Measurements from ENCODE around the gene LRR1.
A peak's percentile ranks its signal among the peaks of the same experiment; 100 is the strongest.

The LRR1 gene

GRCh38 chr14:49598485-49599300 lies at the start of gene LRR1 (continued):
- no peak for TF ChIP-seq GLIS1 (tag by site-specific recombination; IDR thresholded peaks at IDR 0.05)
- peak; percentile 88; the same call in 1 of the 2 replicates for TF ChIP-seq ZNF501 (tag by site-specific recombination; IDR thresholded peaks at IDR 0.05)
- 0 out of 2 replicates have a peak, but pooled peaks have one; percentile 15 for TF ChIP-seq REPIN1 (tag by site-specific recombination; IDR thresholded peaks at IDR 0.05; ENCODE audit: low read depth)
- TF ChIP-seq OVOL3 (tag by site-specific recombination; IDR thresholded peaks at IDR 0.05) = no peak
- no peak for TF ChIP-seq ZNF175 (tag by site-specific recombination; IDR thresholded peaks at IDR 0.05)
- TF ChIP-seq, protein P1, sequence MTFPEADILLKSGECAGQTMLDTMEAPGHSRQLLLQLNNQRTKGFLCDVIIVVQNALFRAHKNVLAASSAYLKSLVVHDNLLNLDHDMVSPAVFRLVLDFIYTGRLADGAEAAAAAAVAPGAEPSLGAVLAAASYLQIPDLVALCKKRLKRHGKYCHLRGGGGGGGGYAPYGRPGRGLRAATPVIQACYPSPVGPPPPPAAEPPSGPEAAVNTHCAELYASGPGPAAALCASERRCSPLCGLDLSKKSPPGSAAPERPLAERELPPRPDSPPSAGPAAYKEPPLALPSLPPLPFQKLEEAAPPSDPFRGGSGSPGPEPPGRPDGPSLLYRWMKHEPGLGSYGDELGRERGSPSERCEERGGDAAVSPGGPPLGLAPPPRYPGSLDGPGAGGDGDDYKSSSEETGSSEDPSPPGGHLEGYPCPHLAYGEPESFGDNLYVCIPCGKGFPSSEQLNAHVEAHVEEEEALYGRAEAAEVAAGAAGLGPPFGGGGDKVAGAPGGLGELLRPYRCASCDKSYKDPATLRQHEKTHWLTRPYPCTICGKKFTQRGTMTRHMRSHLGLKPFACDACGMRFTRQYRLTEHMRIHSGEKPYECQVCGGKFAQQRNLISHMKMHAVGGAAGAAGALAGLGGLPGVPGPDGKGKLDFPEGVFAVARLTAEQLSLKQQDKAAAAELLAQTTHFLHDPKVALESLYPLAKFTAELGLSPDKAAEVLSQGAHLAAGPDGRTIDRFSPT (tag by site-specific recombination; IDR thresholded peaks at IDR 0.05) = 0 out of 2 replicates have a peak, but pooled peaks have one; percentile 34
- no peak for TF ChIP-seq ZNF707 (tag by site-specific recombination; IDR thresholded peaks at IDR 0.05)
- 0 out of 2 replicates have a peak, but pooled peaks have one; percentile 16 for TF ChIP-seq ZSCAN30 (tag by site-specific recombination; IDR thresholded peaks at IDR 0.05)
- no peak for TF ChIP-seq ZNF701 (tag by site-specific recombination; IDR thresholded peaks at IDR 0.05)
- TF ChIP-seq ZNF514 (tag by site-specific recombination; IDR thresholded peaks at IDR 0.05) = no peak
- no peak for TF ChIP-seq MEIS1 (CRISPR knock-in tag; IDR thresholded peaks at IDR 0.05; ENCODE audit: borderline replicate concordance)
- TF ChIP-seq, protein P2, sequence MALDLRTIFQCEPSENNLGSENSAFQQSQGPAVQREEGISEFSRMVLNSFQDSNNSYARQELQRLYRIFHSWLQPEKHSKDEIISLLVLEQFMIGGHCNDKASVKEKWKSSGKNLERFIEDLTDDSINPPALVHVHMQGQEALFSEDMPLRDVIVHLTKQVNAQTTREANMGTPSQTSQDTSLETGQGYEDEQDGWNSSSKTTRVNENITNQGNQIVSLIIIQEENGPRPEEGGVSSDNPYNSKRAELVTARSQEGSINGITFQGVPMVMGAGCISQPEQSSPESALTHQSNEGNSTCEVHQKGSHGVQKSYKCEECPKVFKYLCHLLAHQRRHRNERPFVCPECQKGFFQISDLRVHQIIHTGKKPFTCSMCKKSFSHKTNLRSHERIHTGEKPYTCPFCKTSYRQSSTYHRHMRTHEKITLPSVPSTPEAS (tag by site-specific recombination; IDR thresholded peaks at IDR 0.05) = peak; percentile 13; the same call in 1 of the 2 replicates
- 0 out of 2 replicates have a peak, but pooled peaks have one; percentile 9 for TF ChIP-seq ZNF704 (tag by site-specific recombination; IDR thresholded peaks at IDR 0.05)
- no peak for TF ChIP-seq KLF7 (tag by site-specific recombination; IDR thresholded peaks at IDR 0.05; ENCODE audit: borderline replicate concordance)
- no peak for TF ChIP-seq BCL11B (tag by site-specific recombination; IDR thresholded peaks at IDR 0.05; ENCODE audit: low read depth)
- no peak; the same call in 1 of the 2 replicates for TF ChIP-seq ZNF692 (tag by site-specific recombination; IDR thresholded peaks at IDR 0.05)
- peak; percentile 70 for TF ChIP-seq ZBTB17 (tag by site-specific recombination; IDR thresholded peaks at IDR 0.05)
- TF ChIP-seq ZNF658 (tag by site-specific recombination; IDR thresholded peaks at IDR 0.05) = no peak
- 0 out of 2 replicates have a peak, but pooled peaks have one; percentile 21 for TF ChIP-seq KLF16 (tag by site-specific recombination; IDR thresholded peaks at IDR 0.05)
- no peak for TF ChIP-seq ZNF664 (tag by site-specific recombination; IDR thresholded peaks at IDR 0.05)
- TF ChIP-seq ZFP37 (tag by site-specific recombination; IDR thresholded peaks at IDR 0.05) = peak; percentile 68; the same call in 1 of the 2 replicates
- no peak for TF ChIP-seq ZNF510 (tag by site-specific recombination; IDR thresholded peaks at IDR 0.05; ENCODE audit: insufficient replicate concordance)
- TF ChIP-seq ZNF433 (tag by site-specific recombination; IDR thresholded peaks at IDR 0.05; ENCODE audit: low read depth) = no peak
- peak; percentile 24; the same call in 1 of the 2 replicates for TF ChIP-seq SP3 (tag by site-specific recombination; IDR thresholded peaks at IDR 0.05)
- peak; percentile 61 for TF ChIP-seq PRDM10 (tag by site-specific recombination; IDR thresholded peaks at IDR 0.05)

Data from HEK293 (cell line).